Hepatocyte (in vitro differentiated cells): Measurements from ENCODE around the gene RABGAP1.

ENCODE experiments used
- CTCF ChIP-seq: fragments of 200-600 bp; sonication (generic); IDR thresholded peaks from 2 replicates; pipeline ENCODE4 v1.5.1; 2016; ENCODE audit warnings: antibody characterized with exemption, mild to moderate bottlenecking; ENCODE audit not compliant: poor library complexity
- EZH2phosphoT487 ChIP-seq: fragments of 200-600 bp; sonication (generic); IDR thresholded peaks from one replicate; pipeline ENCODE4 v1.6.1; 2018; ENCODE audit warnings: antibody characterized with exemption, mild to moderate bottlenecking, low read depth, moderate library complexity; ENCODE audit not compliant: unreplicated experiment, severe bottlenecking

GRCh38 chr9:123049589-123050222 lies 108.9 kb downstream of the RABGAP1 start:
- TF ChIP-seq EZH2phosphoT487: no peak
- no peak for TF ChIP-seq CTCF
